Central memory CD4-positive, alpha-beta T cell (primary cell): ENCODE measurements around the gene TMOD1.
"Not testable (repeated sequence)": the region's sequence is repeated elsewhere in the genome, so short reads cannot be mapped to it uniquely, and the experiment has no call there.

Experiments used
- DNase-seq: peaks from one replicate; pipeline ENCODE4 v3.0.0; 2022

The TMOD1 gene

DNA sequence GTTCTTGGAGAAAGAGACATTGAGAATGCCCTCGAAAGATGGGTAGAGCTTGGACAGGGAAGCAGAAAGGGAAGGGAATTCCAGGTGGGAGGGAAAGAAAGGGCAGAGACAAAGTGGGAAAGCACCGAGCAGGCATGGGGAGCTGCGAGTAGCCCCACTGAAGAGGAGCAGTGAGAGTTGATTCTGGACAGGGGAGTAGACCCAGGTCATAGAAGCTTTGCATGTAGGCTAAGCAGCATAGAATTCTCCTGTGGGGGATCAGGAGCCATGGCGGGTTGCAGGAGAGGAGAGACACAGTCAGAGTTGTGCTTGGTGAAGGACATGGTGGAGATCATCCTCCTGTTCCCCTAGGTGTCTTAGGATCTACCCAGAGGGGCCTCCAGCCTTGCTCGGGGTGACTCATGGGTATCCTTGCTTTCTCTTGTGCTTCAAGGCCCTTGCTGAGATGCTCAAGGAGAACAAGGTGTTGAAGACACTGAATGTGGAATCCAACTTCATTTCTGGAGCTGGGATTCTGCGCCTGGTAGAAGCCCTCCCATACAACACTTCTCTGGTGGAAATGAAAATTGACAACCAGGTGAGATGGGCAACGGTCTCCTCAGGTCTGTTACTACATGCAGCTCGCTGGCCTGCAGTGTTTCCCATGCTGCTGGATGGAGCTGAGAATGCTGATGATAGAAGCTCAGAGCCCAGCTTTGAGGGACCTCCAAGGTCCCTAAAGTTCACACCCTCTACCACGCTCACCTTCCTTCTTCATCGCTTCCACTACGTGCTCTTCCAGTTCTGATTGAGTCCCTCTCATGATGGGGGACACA, 67.2 kb downstream of the TMOD1 start:
- DNase-seq = no peak

DNA sequence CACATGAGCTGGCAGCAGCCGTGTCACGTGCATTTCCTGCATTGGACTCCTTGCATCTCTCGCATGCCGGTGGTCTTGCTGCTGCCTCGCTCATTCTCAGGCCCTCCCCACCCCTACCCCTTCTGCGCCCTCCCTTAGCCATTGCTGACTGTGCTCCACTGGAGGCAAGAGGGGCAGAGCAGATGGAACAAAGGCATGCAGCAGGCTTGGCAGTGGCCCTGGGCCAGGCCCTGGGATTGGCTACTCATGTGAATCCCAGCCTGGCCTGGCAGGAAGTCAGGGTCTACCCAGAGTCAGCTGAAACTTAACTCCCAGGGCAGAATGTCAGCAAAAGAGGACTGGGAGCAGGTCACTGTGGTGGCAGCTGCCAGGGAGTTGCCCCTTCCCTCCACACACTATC, 69.4 kb downstream of the TMOD1 start:
- no peak for DNase-seq

GRCh38 chr9:97571664-97572063, 70.2 kb downstream of the TMOD1 start:
- no peak for DNase-seq

GRCh38 chr9:97572196-97572891, 70.9 kb downstream of the TMOD1 start:
- no peak for DNase-seq

GRCh38 chr9:97572892-97573365, 71.5 kb downstream of the TMOD1 start:
- no peak for DNase-seq

GRCh38 chr9:97573482-97574073, 72.1 kb downstream of the TMOD1 start:
- no peak for DNase-seq

- DNase-seq = not testable (repeated sequence)
Observed at GRCh38 chr9:97574101-97574571, 72.7 kb downstream of the TMOD1 start.

DNA sequence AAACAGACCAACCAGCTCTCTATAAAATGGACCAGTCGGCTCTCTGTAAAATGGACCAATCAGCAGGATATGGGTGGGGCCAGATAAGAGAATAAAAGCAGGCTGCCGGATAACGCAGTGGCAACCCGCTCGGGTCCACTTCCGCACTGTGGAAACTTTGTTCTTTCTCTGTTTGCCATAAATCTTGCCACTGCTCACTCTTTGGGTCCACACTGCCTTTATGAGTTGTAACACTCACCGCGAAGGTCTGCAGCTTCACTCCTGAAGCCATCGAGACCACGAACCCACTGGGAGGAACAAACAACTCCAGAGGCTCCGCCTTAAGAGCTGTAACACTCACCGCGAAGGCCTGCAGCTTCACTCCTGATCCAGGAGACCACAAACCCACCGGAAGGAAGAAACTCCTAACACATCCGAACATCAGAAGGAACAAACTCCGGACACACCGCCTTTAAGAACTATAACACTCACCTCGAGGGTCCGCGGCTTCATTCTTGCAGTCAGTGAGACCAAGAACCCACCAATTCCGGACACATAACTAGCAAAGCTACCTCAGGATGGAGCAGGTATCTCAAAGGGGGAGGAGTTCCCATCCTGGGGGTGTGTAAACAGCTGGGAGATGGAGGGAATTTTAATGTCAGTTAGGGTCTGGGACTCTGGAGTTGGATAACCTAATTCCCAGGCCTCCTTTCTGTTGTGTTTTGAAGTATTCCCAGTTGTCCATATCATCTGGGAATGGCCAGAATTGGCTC, 73.6 kb downstream of the TMOD1 start:
- peak; percentile 58 for DNase-seq

GRCh38 chr9:97575673-97576200, 74.3 kb downstream of the TMOD1 start:
- no peak for DNase-seq

GRCh38 chr9:97577051-97577450, 75.6 kb downstream of the TMOD1 start:
- no peak for DNase-seq

DNA sequence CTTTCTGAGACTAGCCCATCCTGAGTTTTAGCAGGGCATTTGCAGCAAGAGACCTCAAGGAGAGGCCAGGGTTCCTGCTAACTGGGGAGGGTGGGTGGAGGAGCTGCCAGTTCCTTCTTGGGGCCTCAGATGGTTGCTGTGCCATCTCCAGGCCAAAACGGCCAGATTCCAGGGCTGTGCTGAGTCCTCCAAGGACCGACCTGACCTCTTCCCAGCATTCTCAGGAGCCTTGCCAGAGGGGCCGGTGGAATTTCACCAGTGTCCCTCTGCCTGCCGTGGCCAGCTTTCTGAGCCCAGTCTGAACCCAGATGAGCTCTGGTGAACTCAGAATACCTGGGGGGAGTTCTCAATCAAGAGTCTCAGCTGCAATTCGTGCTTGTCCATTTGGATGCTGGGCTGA, 77.4 kb downstream of the TMOD1 start:
- no peak for DNase-seq

- no peak for DNase-seq
Observed at GRCh38 chr9:97579914-97580313, 78.4 kb downstream of the TMOD1 start.

- DNase-seq = not testable (repeated sequence)
Observed at GRCh38 chr9:97581590-97581989, 80.1 kb downstream of the TMOD1 start.

GRCh38 chr9:97584778-97585177, 83.3 kb downstream of the TMOD1 start:
- DNase-seq = not testable (repeated sequence)

GRCh38 chr9:97586909-97587308, 85.4 kb downstream of the TMOD1 start:
- DNase-seq = not testable (repeated sequence)

DNA sequence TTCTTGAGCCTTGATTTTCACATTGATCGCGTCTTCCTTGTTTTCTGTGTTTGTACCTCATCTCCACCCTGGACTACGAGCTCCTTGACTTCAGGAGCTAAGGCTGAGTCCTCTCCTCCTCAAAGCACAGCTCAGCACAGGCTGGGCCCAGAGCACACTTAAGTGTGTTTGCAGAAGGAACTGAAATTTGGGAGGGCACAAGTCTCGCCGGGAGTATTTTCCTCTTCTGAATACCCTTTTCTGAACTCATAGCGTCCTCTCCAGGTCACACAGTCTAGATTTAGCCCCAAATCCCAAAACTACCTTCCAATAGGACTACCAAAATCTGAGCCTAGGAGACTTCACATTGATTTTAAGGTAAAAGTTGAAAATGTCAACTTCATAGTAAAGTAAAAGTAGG, 90.1 kb downstream of the TMOD1 start:
- no peak for DNase-seq

DNA sequence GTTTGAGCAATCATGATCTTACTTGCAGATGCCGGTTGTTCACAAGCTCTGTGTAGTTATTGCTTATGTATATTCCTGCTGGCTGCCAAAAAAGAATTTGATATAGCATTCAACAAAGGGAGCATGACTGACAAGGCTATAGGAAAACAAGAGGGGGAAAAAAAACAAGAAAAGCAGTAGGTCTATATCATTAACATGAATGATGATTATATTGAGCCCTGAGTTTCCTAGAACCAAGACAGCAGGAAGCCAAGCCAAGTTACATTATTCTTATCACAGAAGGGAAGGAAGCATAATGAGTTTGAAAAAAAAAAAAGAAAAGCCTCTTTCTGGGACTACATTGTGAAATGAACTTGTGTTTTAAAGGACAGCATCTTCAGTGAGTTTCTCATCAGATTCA, 90.7 kb downstream of the TMOD1 start:
- DNase-seq = no peak

GRCh38 chr9:97593960-97594359, 92.5 kb downstream of the TMOD1 start:
- no peak for DNase-seq

DNA sequence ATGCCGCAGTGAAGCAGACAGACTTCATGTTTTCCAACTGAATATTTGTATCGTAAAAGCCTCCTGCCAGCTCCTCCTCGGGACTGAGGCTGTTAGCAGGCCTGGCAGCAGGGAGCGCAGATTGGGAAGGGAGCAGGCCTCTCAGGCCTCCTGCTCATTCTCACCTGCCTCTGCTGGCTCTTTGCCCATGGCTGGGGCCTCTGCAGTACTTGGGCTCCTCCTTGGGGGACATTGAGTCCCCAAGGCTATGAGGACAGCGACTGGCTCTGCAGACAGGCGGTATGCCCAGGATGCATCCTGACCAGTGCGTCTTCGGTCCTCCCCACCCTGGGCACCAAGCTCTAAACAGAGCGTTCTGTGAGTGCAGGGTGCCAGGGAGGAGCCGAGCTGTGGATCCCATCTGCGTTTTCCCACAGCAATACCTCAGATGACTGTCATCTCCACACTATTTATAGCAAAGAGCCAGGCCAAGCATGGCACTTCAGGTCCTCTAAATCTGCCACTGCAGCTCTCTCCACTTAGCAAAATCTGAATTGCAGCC, 93.0 kb downstream of the TMOD1 start:
- no peak for DNase-seq

- no peak for DNase-seq
Observed at GRCh38 chr9:97596906-97597305, 95.4 kb downstream of the TMOD1 start.

- DNase-seq = peak; percentile 62
Observed at GRCh38 chr9:97598461-97599288, 97.2 kb downstream of the TMOD1 start.
